ENCODE results near the gene AVP. TPM values are rescaled to one million over a fixed set of nuclear protein-coding genes. Genes with fewer than 3 reads are reported as not detected.
A peak's percentile ranks its signal among the peaks of the same experiment; 100 is the strongest.
"Not testable (repeated sequence)": the region's sequence is repeated elsewhere in the genome, so short reads cannot be mapped to it uniquely, and the experiment has no call there.

AVP gene
- total RNA-seq, 1 donor: not detected

DNA sequence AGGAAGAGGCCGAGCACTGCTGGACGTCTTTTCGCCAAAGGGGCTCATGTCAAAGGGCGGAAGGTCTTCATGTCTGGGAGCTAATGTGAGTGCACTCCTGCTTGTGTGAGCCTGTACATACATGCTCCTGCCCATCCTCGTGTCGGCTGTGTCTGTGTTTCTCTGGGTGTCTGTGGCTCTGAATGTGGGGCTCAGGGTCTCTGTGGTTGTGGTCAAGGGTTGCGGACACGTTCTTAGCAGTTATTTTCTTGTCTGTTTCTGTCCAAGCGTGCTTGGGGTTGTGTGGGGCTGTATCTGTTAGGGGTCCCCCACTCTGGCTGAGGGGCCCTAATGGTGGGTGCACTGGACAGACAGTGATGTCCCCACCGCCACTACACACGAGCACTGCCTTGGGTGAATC lies 2.9 kb downstream of the AVP start:
- TF ChIP-seq, protein P1, sequence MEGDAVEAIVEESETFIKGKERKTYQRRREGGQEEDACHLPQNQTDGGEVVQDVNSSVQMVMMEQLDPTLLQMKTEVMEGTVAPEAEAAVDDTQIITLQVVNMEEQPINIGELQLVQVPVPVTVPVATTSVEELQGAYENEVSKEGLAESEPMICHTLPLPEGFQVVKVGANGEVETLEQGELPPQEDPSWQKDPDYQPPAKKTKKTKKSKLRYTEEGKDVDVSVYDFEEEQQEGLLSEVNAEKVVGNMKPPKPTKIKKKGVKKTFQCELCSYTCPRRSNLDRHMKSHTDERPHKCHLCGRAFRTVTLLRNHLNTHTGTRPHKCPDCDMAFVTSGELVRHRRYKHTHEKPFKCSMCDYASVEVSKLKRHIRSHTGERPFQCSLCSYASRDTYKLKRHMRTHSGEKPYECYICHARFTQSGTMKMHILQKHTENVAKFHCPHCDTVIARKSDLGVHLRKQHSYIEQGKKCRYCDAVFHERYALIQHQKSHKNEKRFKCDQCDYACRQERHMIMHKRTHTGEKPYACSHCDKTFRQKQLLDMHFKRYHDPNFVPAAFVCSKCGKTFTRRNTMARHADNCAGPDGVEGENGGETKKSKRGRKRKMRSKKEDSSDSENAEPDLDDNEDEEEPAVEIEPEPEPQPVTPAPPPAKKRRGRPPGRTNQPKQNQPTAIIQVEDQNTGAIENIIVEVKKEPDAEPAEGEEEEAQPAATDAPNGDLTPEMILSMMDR (IDR thresholded peaks at IDR 0.05; ENCODE audit: insufficient read depth, low read length): no peak
- no peak overlapping the region for H3K4me3 ChIP-seq (ENCODE audit: low read depth, low read length)
- no peak for DNase-seq (ENCODE audit: low read depth)

DNA sequence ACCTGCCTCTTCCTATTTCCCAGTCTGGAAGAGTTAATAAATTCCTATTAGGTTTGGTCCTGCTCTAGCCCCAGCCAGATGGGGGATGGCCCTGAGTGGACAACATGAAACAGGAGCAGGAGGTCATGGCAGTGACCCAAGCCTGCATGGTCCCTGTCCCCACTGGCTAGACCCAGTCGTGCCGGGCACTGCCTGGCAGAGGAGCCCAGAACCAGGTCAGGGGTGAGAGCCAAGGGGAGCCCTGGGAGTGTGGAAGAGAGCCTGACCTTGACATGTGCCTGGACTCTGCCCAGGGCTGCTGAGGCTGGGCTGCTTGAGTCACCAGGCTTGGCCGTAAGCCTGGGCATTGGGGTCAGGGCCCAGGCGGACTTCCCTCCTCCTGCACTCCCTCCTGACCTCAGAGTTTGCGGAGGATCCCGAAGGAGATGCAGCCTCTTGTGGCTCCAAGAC lies 3.6 kb downstream of the AVP start:
- DNase-seq (ENCODE audit: low read depth): peak; percentile 70
- H3K4me3 ChIP-seq (ENCODE audit: low read depth, low read length): no peak overlapping the region
- TF ChIP-seq, protein P1 (IDR thresholded peaks at IDR 0.05; ENCODE audit: insufficient read depth, low read length): no peak

DNA sequence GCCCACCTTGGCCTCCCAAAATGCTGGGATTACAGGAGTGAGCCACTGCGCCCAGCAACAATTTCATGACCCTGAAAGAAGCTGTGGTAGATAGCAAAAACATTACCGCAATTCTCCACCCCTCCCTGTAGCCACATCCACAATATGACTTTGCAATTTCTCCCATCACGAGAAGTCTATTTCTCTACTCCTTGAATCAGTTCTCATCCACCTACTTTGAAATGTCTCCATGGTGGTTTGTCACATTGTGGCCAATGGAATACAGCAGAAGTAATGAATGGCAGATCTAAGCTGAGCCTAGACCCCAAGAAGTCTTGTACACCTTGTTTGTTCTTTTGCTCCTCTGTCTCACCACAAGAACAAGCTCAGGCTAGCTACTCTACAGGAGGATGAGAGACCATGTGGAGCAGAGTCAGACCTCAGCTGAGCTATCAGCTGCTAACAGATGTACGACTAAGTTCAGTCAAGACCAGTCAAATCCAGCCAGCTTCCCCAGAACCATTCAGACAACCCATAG lies 6.8 kb downstream of the AVP start:
- no peak for DNase-seq (ENCODE audit: low read depth)
- H3K4me3 ChIP-seq (ENCODE audit: low read depth, low read length): no peak overlapping the region
- TF ChIP-seq, protein P1 (IDR thresholded peaks at IDR 0.05; ENCODE audit: insufficient read depth, low read length): no peak

DNA sequence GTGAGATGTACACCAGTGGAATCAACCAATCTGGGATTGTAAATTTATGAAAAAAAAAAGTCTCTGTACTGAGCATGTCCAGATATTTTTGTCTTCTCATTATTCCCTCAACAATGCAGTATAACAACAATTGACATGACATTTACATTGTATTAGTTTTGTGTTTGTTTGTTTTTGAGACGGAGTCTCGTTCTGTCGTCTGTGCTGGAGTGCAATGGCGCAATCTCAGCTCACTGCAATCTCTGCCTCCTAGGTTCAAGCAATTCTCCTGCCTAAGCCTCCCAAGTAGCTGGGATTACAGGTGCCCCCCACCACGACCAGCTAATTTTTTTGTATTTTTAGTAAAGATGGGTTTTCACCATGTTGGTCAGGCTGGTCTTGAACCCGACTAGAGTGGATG lies 9.2 kb downstream of the AVP start:
- DNase-seq (ENCODE audit: low read depth); H3K4me3 ChIP-seq (ENCODE audit: low read depth, low read length): not testable (repeated sequence)

DNA sequence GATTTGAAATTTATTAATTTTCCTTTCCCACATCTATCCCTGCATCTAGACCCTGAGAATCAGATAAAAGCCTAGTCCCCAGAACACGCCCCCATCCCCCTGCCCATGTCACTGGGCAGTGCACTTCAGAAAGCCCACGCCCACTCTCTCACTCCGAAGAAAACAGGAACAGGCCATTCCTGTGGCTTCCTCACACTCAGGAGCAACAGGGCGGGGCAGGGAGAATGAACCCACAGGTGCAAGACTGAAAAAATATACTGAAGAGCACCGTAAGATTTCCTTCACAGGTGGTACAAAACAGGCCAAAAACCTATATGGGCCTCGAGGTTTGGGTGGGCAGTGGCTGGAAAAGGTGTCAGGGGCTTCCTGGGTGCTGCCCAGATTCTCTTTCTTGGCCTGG lies 9.7 kb downstream of the AVP start:
- TF ChIP-seq, protein P1 (IDR thresholded peaks at IDR 0.05; ENCODE audit: insufficient read depth, low read length): no peak
- no peak overlapping the region for H3K4me3 ChIP-seq (ENCODE audit: low read depth, low read length)

DNA sequence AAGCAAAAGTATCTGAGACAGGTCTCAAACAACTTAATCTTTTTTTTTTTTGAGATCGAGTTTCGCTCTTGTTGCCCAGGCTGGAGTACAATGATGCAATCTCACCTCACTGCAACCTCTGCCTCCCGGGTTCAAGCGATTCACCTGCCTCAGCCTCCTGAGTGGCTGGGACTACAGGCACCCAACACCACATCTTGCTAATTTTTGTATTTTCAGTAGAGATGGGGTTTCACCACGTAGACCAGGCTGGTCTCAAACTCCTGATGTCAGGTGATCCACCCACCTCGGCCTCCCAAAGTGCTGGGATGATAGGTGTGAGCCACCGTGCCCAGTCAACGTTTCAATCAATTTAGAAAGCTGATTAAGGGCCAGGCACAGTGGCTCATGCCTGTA lies 11.3 kb downstream of the AVP start:
- H3K4me3 ChIP-seq (ENCODE audit: low read depth, low read length); DNase-seq (ENCODE audit: low read depth): not testable (repeated sequence)

More for the DNA sequence above, 9.7 kb downstream of the AVP start:
- DNase-seq (ENCODE audit: low read depth): no peak

DNA sequence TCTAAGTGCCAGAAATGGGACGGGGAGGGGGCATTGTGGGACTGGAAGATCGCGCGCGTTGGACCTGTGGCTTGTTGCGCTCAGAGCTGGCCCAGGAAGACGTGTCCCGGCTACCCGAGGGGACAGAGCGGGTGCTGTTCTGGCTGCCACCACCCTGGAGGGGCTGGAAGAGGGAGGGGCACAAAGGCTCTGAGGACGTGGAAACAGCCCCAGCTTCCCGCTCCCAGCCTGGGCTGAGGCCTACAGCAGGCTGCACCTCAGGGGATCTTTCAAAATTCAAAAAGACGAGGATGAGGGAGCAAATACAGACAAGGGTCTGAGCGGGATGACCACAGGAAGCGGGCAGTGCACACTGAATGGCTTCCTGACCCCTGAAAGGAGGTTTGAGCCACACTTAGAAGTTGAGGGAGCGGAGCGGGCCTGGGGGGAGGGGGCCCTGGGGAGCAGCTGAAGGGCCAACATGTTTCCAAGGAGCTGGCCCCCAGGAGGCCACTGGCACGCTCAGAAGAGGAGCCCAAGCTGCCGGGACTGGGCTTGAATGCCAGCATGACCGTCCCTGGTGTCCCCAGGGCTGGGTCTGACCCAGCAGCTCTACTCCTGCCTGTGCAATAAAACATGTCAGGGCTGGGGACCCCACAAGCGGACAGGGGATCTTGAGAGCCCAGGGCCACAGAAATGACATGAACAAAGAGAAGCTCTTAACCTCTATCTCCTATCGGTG lies 11.8 kb downstream of the AVP start:
- TF ChIP-seq, protein P1 (IDR thresholded peaks at IDR 0.05; ENCODE audit: insufficient read depth, low read length): no peak
- DNase-seq (ENCODE audit: low read depth): no peak
- H3K4me3 ChIP-seq (ENCODE audit: low read depth, low read length): no peak overlapping the region
